HUES6 (cell line): ENCODE measurements around the gene ARPC5.
"Not testable (repeated sequence)": the region's sequence is repeated elsewhere in the genome, so short reads cannot be mapped to it uniquely, and the experiment has no call there.

Source experiments
- H3K27ac ChIP-seq: 2 replicates; pipeline ENCODE4 v1.7.0; 2013; ENCODE audit warnings: low read depth, mild to moderate bottlenecking, low read length, inconsistent platforms
- H3K27me3 ChIP-seq: 2 replicates; pipeline ENCODE4 v1.6.1; 2013; ENCODE audit warnings: low read length; ENCODE audit not compliant: control insufficient read depth, insufficient read depth
- H3K36me3 ChIP-seq: 2 replicates; pipeline ENCODE4 v1.6.1; 2013; ENCODE audit warnings: low read length; ENCODE audit not compliant: control insufficient read depth, insufficient read depth
- H3K4me1 ChIP-seq: 2 replicates; pipeline ENCODE4 v1.6.1; 2013; ENCODE audit warnings: low read length; ENCODE audit not compliant: control insufficient read depth, insufficient read depth
- H3K4me3 ChIP-seq: 2 replicates; pipeline ENCODE4 v1.5.1; 2013; ENCODE audit warnings: low read depth, low read length
- H3K9ac ChIP-seq: one replicate; pipeline ENCODE4 v1.6.1; 2013; ENCODE audit warnings: mild to moderate bottlenecking, low read length
- H3K9me3 ChIP-seq: 2 replicates; pipeline ENCODE4 v1.6.1; 2013; ENCODE audit warnings: low read depth, low read length; ENCODE audit not compliant: control insufficient read depth, insufficient read depth

ARPC5 gene

GRCh38 chr1:183635606-183636333 lies at the start of gene ARPC5:
ARPC5 (minus strand) TSS chr1:183635783; CDS start chr1:183635659, 124 bp downstream.
- Histone ChIP-seq H3K4me1 (peaks cover 21% of the 10 kb centered on the region), H3K27me3 (peaks cover 20% of the 10 kb centered on the region), H3K36me3 (peaks cover 8% of the 10 kb centered on the region), H3K9ac (peak within 1 kb of the TSS; percentile 81), H3K27ac (peak within 1 kb of the TSS; percentile 56; the same call in 1 of the 2 replicates), H3K4me3 (peak within 1 kb of the TSS; percentile 86), H3K9me3 (no peaks in the 10 kb centered on the region)

GRCh38 chr1:183685112-183685713 lies 49.6 kb upstream of the ARPC5 start:
- no peak overlapping the region for H3K4me3 ChIP-seq
- no peaks in the 10 kb centered on the region for H3K36me3 ChIP-seq
- H3K27ac ChIP-seq = no peak overlapping the region
- H3K27me3 ChIP-seq = no peaks in the 10 kb centered on the region
- no peak overlapping the region for H3K9ac ChIP-seq
- no peaks in the 10 kb centered on the region for H3K9me3 ChIP-seq
- no peaks in the 10 kb centered on the region for H3K4me1 ChIP-seq

GRCh38 chr1:183679363-183679762 lies 43.8 kb upstream of the ARPC5 start:
- not testable (repeated sequence) for H3K4me3 ChIP-seq, H3K27ac ChIP-seq, H3K36me3 ChIP-seq, H3K27me3 ChIP-seq, H3K9ac ChIP-seq, H3K9me3 ChIP-seq, H3K4me1 ChIP-seq

- Histone ChIP-seq H3K9ac (no peak overlapping the region), H3K27ac (no peak overlapping the region), H3K4me1 (no peaks in the 10 kb centered on the region), H3K27me3 (no peaks in the 10 kb centered on the region), H3K9me3 (no peaks in the 10 kb centered on the region), H3K4me3 (no peak overlapping the region), H3K36me3 (no peaks in the 10 kb centered on the region)
These were observed 43.2 kb upstream of the ARPC5 start for GRCh38 chr1:183678819-183679218.

GRCh38 chr1:183676586-183677189 lies 41.1 kb upstream of the ARPC5 start:
- no peaks in the 10 kb centered on the region for H3K36me3 ChIP-seq
- H3K9ac ChIP-seq = no peak overlapping the region
- no peaks in the 10 kb centered on the region for H3K27me3 ChIP-seq
- no peak overlapping the region for H3K4me3 ChIP-seq
- H3K9me3 ChIP-seq = no peaks in the 10 kb centered on the region
- no peaks in the 10 kb centered on the region for H3K4me1 ChIP-seq
- H3K27ac ChIP-seq = no peak overlapping the region

- H3K9me3 ChIP-seq = peaks cover 5% of the 10 kb centered on the region
- no peaks in the 10 kb centered on the region for H3K36me3 ChIP-seq
- H3K4me3 ChIP-seq = no peak overlapping the region
- H3K4me1 ChIP-seq = no peaks in the 10 kb centered on the region
- H3K27ac ChIP-seq = no peak overlapping the region
- H3K27me3 ChIP-seq = no peaks in the 10 kb centered on the region
- no peak overlapping the region for H3K9ac ChIP-seq
These were observed 40.5 kb upstream of the ARPC5 start for GRCh38 chr1:183675883-183676585.

GRCh38 chr1:183675381-183675780 lies 39.8 kb upstream of the ARPC5 start:
- H3K27me3 ChIP-seq = no peaks in the 10 kb centered on the region
- no peak overlapping the region for H3K4me3 ChIP-seq
- H3K9ac ChIP-seq = no peak overlapping the region
- H3K27ac ChIP-seq = no peak overlapping the region
- no peaks in the 10 kb centered on the region for H3K36me3 ChIP-seq
- no peaks in the 10 kb centered on the region for H3K4me1 ChIP-seq
- peaks cover 8% of the 10 kb centered on the region for H3K9me3 ChIP-seq

- Histone ChIP-seq H3K4me1 (no peaks in the 10 kb centered on the region), H3K9ac (no peak overlapping the region), H3K27ac (no peak overlapping the region), H3K36me3 (no peaks in the 10 kb centered on the region), H3K4me3 (no peak overlapping the region), H3K27me3 (no peaks in the 10 kb centered on the region), H3K9me3 (peaks cover 8% of the 10 kb centered on the region)
These were observed 39.3 kb upstream of the ARPC5 start for GRCh38 chr1:183674886-183675285.

- Histone ChIP-seq H3K27me3 (no peaks in the 10 kb centered on the region), H3K9ac (no peak overlapping the region), H3K36me3 (no peaks in the 10 kb centered on the region), H3K4me1 (no peaks in the 10 kb centered on the region), H3K9me3 (peaks cover 8% of the 10 kb centered on the region), H3K4me3 (no peak overlapping the region), H3K27ac (no peak overlapping the region)
These were observed 38.8 kb upstream of the ARPC5 start for GRCh38 chr1:183674339-183674738.

- H3K4me3 ChIP-seq = no peak overlapping the region
- no peaks in the 10 kb centered on the region for H3K4me1 ChIP-seq
- no peak overlapping the region for H3K9ac ChIP-seq
- no peak overlapping the region for H3K27ac ChIP-seq
- H3K36me3 ChIP-seq = no peaks in the 10 kb centered on the region
- no peaks in the 10 kb centered on the region for H3K27me3 ChIP-seq
- H3K9me3 ChIP-seq = peaks cover 8% of the 10 kb centered on the region
These were observed 38.2 kb upstream of the ARPC5 start for GRCh38 chr1:183673605-183674323.
